ENCODE data around the gene HOXA2. TPM values are rescaled to one million over a fixed set of nuclear protein-coding genes. Genes with fewer than 3 reads are reported as not detected.

HOXA2 gene
- total RNA-seq, 1 donor from 2014 or later: 0.24 TPM

- DNase-seq (ENCODE audit: low spot score): no peak
Observed at GRCh38 chr7:27141923-27142579, 39.6 kb upstream of the HOXA2 start.

- DNase-seq (ENCODE audit: low spot score): no peak
Observed at GRCh38 chr7:27141137-27141922, 38.8 kb upstream of the HOXA2 start.

- no peak for DNase-seq (ENCODE audit: low spot score)
Observed at GRCh38 chr7:27140126-27140857, 37.8 kb upstream of the HOXA2 start.

- no peak for DNase-seq (ENCODE audit: low spot score)
Observed at GRCh38 chr7:27139334-27140125, 37.0 kb upstream of the HOXA2 start.

- DNase-seq (ENCODE audit: low spot score): no peak
Observed at GRCh38 chr7:27138985-27139333, 36.5 kb upstream of the HOXA2 start.

GRCh38 chr7:27138472-27138871 lies 36.0 kb upstream of the HOXA2 start:
- DNase-seq (ENCODE audit: low spot score): no peak

- DNase-seq (ENCODE audit: low spot score): no peak
Observed at GRCh38 chr7:27137640-27138315, 35.3 kb upstream of the HOXA2 start.

GRCh38 chr7:27134392-27134791 lies 31.9 kb upstream of the HOXA2 start:
- no peak for DNase-seq (ENCODE audit: low spot score)

- no peak for DNase-seq (ENCODE audit: low spot score)
Observed at GRCh38 chr7:27133409-27134231, 31.1 kb upstream of the HOXA2 start.

- DNase-seq (ENCODE audit: low spot score): no peak
Observed at GRCh38 chr7:27132978-27133377, 30.5 kb upstream of the HOXA2 start.

- DNase-seq (ENCODE audit: low spot score): no peak
Observed at GRCh38 chr7:27132214-27132613, 29.7 kb upstream of the HOXA2 start.

- no peak for DNase-seq (ENCODE audit: low spot score)
Observed at GRCh38 chr7:27131390-27131819, 28.9 kb upstream of the HOXA2 start.

- peak; percentile 93 for DNase-seq (ENCODE audit: low spot score)
Observed at GRCh38 chr7:27130540-27131389, 28.3 kb upstream of the HOXA2 start, which contains the start of gene HOXA4. Gene HOXA4 (minus strand): TSS chr7:27130757. CDS start chr7:27130733, 24 bp downstream.

GRCh38 chr7:27129729-27130539 lies 27.5 kb upstream of the HOXA2 start:
- DNase-seq (ENCODE audit: low spot score): no peak

- DNase-seq (ENCODE audit: low spot score): no peak
Observed at GRCh38 chr7:27128776-27129728, 26.6 kb upstream of the HOXA2 start.

- DNase-seq (ENCODE audit: low spot score): peak; percentile 66
Observed at GRCh38 chr7:27128034-27128433, 25.6 kb upstream of the HOXA2 start.

Measured in umbilical cord (tissue), 2 donors.